ENCODE measurements around the gene ASF1A.

The ASF1A gene

GRCh38 chr6:118872726-118873125 is 21.2 kb upstream of the ASF1A start:
- H3K27me3 Mint-ChIP-seq, result no peaks in the 10 kb centered on the region
- peaks cover 62% of the 10 kb centered on the region for H3K4me1 Mint-ChIP-seq
- no peak overlapping the region for H3K4me3 Mint-ChIP-seq
- no peak for ATAC-seq
- peaks cover 0 to 17% of the 10 kb centered on the region in 2 donors for H3K9me3 Mint-ChIP-seq
- H3K27ac Mint-ChIP-seq, result no peak overlapping the region
- no peak for DNase-seq

DNA sequence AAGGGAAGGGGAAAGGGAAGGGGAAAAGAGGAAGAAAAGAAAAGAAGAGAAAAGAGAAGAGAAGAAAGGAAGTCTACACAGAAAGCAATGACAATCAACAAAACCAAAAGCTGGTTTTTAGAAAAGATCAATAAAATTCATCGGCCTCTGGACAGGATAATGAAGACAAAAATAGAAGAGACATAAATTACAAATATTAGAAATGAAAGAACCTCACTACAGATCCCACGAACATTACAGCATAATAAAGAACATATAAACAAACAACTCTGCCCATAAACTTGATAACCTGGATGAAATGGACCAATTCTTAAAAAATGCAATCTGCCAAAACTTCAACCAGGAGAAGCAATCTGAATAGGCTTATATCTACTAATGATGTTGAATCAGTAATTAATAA is 20.7 kb upstream of the ASF1A start:
- no peak for ATAC-seq
- Mint-ChIP-seq H3K4me1 (peaks cover 65% of the 10 kb centered on the region), H3K27ac (no peak overlapping the region), H3K27me3 (no peaks in the 10 kb centered on the region), H3K9me3 (peaks cover 0 to 15% of the 10 kb centered on the region in 2 donors), H3K4me3 (no peak overlapping the region)
- DNase-seq, result no peak

GRCh38 chr6:118875672-118876071 is 18.3 kb upstream of the ASF1A start:
- ATAC-seq (no peak), DNase-seq (no peak)
- H3K27me3 Mint-ChIP-seq, result no peaks in the 10 kb centered on the region
- no peak overlapping the region for H3K27ac Mint-ChIP-seq
- H3K9me3 Mint-ChIP-seq, result no peaks in the 10 kb centered on the region
- H3K4me1 Mint-ChIP-seq, result peaks cover 59% of the 10 kb centered on the region
- no peak overlapping the region for H3K4me3 Mint-ChIP-seq

DNA sequence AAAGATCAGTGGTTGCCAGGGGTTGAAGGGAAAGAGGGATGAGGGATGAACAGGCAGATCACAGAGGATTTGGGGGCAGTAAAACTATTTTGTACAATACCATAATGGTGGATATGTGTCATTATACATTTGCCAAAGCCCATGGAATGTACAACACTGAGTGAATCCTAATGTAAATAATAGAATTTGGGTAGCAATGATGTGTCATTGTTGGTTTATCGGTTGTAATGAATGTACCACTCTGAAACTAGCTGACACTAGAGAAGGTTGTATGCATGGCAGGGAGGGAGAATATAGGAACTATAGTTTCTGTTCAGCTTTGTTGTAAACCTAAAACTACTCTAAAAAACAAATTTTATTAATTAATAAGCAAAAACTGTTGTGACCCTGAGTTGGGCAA is 17.8 kb upstream of the ASF1A start:
- Mint-ChIP-seq H3K4me3 (no peak overlapping the region), H3K4me1 (peaks cover 59% of the 10 kb centered on the region), H3K27me3 (no peaks in the 10 kb centered on the region), H3K27ac (no peak overlapping the region), H3K9me3 (no peaks in the 10 kb centered on the region)
- DNase-seq (no peak), ATAC-seq (no peak)

DNA sequence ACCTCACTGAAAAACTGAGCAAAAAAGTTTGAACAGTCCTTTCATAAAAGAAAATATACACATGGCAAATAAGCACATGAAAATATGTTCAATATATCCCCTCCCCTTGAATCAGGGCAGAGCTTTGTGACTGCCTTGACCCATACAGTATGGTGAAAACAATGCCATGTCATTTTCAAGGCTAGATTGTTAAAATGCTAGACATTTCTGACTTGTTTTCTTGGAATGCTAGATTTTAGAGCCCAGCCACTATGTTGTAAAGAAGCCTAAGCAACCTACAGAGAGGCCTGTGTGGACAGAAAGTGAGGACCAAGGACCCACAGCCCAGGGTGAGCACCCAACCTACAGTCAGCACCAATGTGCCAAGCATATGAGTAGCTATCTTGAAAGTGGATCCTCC is 17.1 kb upstream of the ASF1A start:
- peaks cover 59% of the 10 kb centered on the region for H3K4me1 Mint-ChIP-seq
- no peaks in the 10 kb centered on the region for H3K27me3 Mint-ChIP-seq
- DNase-seq (no peak), ATAC-seq (no peak)
- no peak overlapping the region for H3K27ac Mint-ChIP-seq
- no peaks in the 10 kb centered on the region for H3K9me3 Mint-ChIP-seq
- H3K4me3 Mint-ChIP-seq, result no peak overlapping the region

DNA sequence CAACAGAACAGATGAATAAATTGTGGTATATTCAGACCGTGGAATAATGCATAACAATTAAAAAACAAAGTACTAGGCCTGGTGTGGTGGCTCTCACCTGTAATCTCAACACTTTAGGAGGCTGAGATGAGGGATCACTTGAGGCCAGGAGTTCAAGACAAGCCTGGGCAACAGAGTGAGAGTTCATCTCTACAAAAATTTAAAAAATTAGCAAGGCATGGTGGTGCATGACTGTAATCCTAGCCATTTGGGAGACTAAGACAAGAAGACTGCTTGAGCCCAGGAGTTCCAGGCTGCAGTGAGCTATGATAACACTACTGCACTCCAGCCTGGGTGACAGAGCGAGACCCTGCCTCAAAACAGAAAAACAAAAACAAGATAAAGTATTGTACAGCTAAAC is 16.1 kb upstream of the ASF1A start:
- no peak for DNase-seq
- Mint-ChIP-seq H3K9me3 (no peaks in the 10 kb centered on the region), H3K4me3 (no peak overlapping the region), H3K27me3 (no peaks in the 10 kb centered on the region), H3K27ac (no peak overlapping the region), H3K4me1 (peaks cover 61% of the 10 kb centered on the region)
- no peak for ATAC-seq

DNA sequence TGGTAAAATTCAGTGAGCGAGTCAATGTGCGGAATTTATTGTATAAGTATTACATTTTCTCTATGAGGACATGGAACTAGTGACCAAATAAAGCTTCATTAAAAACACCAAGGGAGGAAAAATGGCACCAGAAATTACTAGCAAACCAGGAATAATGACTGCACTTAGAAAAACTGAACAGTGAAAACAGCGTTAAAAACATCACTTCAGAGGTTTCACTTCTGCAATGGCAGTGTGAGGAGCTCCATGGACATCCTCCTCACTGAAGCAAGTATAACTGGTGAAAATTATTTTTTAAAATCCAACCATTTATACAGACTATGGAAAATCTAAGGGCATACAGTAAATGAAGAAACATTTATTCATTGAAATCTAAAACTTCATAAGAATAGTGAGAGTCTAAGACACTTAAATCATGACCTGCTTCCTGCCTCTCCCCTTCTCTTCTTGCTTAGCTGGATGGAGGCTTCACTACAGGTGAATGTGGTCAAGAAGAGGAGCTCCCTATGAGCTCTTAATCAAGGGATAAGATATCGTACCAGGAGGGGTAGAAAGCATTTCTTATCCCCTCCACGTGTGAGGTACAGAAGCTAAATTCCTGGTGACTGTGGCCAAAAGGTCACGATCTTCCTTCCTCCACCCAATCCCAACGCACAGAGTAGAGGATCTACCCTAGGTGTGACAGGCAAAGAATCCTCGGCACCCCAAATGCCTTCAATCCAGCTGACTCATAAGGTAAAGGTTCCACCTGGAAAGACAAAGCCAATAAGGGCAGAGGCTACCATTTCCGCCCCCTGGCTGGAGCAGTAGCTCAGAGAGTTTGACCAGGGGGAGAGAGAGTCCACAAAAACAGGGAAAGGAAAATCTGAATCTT is 12.3 kb upstream of the ASF1A start:
- DNase-seq (no peak), ATAC-seq (no peak)
- Mint-ChIP-seq H3K27me3 (no peaks in the 10 kb centered on the region), H3K4me3 (peak overlapping the region; percentile 27 to 38), H3K9me3 (no peaks in the 10 kb centered on the region), H3K4me1 (peaks cover 85% of the 10 kb centered on the region), H3K27ac (peak overlapping the region in 1 of 2 donors; percentile 12)

- Mint-ChIP-seq H3K27ac (peak overlapping the region in 1 of 2 donors; percentile 6), H3K4me3 (no peak overlapping the region), H3K9me3 (no peaks in the 10 kb centered on the region), H3K27me3 (no peaks in the 10 kb centered on the region), H3K4me1 (peaks cover 85% of the 10 kb centered on the region)
- ATAC-seq (no peak), DNase-seq (no peak)
Observed at GRCh38 chr6:118882314-118882905, 11.5 kb upstream of the ASF1A start.

DNA sequence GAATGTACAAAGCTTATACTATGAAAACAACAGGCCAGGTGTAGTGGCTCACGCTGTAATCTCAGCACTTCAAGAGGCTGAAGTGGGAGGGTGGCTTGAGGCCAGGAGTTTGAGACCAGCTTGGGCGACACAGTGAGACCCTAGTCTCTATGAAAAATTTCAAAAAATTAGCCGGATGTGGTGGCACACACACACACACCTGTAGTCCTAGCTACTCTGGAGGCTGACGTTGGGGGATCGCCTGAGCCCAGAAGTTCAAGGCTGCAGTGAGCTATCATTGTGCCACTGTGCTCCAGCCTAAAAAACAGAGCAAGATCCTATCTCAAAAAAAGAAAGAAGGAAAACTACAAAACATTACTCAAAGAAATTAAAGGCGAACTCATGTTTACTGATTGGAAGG is 7.3 kb upstream of the ASF1A start:
- Mint-ChIP-seq H3K4me3 (peak overlapping the region in 1 of 2 donors; percentile 28), H3K27ac (no peak overlapping the region), H3K9me3 (no peaks in the 10 kb centered on the region), H3K27me3 (no peaks in the 10 kb centered on the region), H3K4me1 (peaks cover 94% of the 10 kb centered on the region)
- no peak for DNase-seq
- ATAC-seq, result no peak

DNA sequence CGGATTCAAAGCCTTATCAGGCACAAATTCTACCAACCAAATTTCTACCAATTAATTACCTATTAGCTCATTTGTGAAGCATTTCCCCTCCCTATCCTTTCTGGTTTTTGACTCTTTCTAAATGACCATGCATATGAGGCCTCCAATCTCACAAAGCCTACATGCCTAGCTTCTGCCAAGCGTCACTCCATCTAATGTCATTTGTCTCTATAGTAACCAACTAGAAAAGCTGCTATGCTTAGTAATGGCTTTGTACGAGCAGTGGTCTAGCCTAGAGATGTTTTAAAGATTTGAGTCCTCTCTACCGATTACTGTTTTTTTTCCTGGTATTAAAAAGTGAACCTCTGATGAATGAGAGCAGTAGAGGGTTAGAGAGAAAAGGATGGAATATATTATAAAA is 4.8 kb upstream of the ASF1A start:
- DNase-seq (no peak), ATAC-seq (no peak)
- Mint-ChIP-seq H3K27me3 (no peaks in the 10 kb centered on the region), H3K27ac (peak overlapping the region in 1 of 2 donors; percentile 20), H3K4me3 (no peak overlapping the region), H3K4me1 (peaks cover 77% of the 10 kb centered on the region), H3K9me3 (no peaks in the 10 kb centered on the region)

- peak overlapping the region; percentile 98 to 99 for H3K27ac Mint-ChIP-seq
Observed at GRCh38 chr6:118890997-118891790, 2.8 kb upstream of the ASF1A start.

DNA sequence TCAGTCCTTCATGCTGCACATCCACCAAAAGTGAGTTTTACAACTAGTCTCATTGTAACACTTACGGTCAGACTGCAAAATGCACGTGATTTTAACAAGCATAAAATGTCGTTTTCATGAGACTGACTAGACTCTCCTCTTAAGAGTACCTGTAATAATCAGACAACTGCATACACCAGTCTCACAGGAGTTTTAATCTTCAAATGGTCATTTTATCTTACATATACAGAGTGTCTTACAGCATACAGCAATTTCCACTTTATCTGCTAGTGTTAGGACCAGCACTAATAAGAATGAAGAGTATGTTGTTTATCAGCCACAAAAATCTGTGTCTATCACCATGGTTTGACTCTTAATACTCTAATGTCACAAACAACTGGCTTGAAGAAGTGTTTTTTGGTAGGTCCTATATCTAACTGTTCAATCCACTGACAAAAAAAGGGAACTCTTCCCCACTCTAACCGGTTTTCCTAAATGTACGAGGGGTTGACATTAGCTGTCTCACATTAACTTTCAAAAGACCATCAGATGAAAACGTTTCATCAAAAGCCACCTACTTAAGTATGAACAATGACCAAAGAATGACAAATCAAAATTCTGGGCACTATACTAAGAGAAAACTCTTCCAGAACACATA is 1.5 kb upstream of the ASF1A start:
- Mint-ChIP-seq H3K27ac (peak overlapping the region; percentile 98 to 99), H3K9me3 (no peaks in the 10 kb centered on the region), H3K27me3 (no peaks in the 10 kb centered on the region), H3K4me3 (peak overlapping the region; percentile 92 to 93), H3K4me1 (peaks cover 51% of the 10 kb centered on the region)
- no peak for DNase-seq
- ATAC-seq, result no peak

More at GRCh38 chr6:118890997-118891790, 2.8 kb upstream of the ASF1A start:
- no peak for DNase-seq
- no peak for ATAC-seq
- Mint-ChIP-seq H3K9me3 (no peaks in the 10 kb centered on the region), H3K4me3 (peak overlapping the region; percentile 92 to 93), H3K27me3 (no peaks in the 10 kb centered on the region), H3K4me1 (peaks cover 59% of the 10 kb centered on the region)

DNA sequence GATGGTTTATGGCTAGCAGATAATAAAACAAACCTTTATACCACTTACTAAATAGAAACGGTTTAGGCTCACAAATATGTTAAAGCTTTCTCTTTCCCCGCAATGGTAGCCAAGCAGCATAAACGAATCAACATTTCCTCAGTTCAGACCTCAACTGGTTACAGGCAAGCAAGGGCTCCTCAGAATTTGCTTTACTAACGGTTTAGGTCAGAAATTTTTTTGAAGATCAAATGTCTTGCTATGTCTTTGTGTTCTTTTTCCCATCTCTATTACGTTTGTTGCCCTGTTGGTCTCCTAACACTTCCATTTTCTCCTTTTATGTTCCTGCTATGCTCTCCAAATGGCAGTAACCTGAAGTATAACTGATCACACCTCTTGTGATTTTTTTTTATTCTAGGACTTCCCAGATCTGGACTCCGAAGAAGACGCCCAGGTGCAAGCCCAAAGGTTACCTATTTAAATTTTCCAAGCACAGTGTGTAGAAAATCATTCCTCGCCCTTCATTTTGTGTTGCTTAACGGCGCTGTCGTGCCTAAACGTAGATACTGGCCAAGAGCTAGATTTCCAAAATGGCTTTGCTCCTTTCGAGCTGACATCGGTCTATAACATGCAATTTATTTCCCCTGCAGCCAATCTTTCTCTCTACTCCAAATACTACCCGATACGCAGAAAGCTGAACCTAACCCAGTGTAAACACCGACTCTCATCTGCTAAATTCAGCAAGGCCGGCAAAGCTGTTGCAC is 717 bp upstream of the ASF1A start:
- Mint-ChIP-seq H3K4me1 (peaks cover 50% of the 10 kb centered on the region), H3K4me3 (peak overlapping the region; percentile 92 to 93), H3K27ac (peak overlapping the region; percentile 98 to 99), H3K9me3 (no peaks in the 10 kb centered on the region), H3K27me3 (no peaks in the 10 kb centered on the region)
- peak in 1 of 2 donors; percentile 72 for DNase-seq
- ATAC-seq, result peak; percentile 63

- peaks cover 48% of the 10 kb centered on the region for H3K4me1 Mint-ChIP-seq
- H3K27me3 Mint-ChIP-seq, result no peaks in the 10 kb centered on the region
- ATAC-seq (peak; percentile 50), DNase-seq (peak; percentile 78 to 82)
- H3K4me3 Mint-ChIP-seq, result peak overlapping the region; percentile 92 to 93
- peak overlapping the region; percentile 93 to 99 for H3K27ac Mint-ChIP-seq
- no peaks in the 10 kb centered on the region for H3K9me3 Mint-ChIP-seq
Observed at GRCh38 chr6:118894425-118895260, 691 bp downstream of the ASF1A start.
